ENCODE data around the gene PHLDB3.

GRCh38 chr19:43548706-43549105 lies 44.2 kb upstream of the PHLDB3 start:
- TF ChIP-seq POLR2AphosphoS5 (IDR thresholded peaks at IDR 0.05) (no peak), CTCF (IDR thresholded peaks at IDR 0.05) (no peak)
